HG02759 (cell line): ENCODE measurements around the gene HSPB8.

Experiments
- ATAC-seq: cut with Tn5 transposase; IDR thresholded peaks from one replicate; pipeline ENCODE4 v1.9.1; 2021; ENCODE audit warnings: mild to moderate bottlenecking, moderate library complexity; ENCODE audit not compliant: unreplicated experiment

HSPB8 gene

DNA sequence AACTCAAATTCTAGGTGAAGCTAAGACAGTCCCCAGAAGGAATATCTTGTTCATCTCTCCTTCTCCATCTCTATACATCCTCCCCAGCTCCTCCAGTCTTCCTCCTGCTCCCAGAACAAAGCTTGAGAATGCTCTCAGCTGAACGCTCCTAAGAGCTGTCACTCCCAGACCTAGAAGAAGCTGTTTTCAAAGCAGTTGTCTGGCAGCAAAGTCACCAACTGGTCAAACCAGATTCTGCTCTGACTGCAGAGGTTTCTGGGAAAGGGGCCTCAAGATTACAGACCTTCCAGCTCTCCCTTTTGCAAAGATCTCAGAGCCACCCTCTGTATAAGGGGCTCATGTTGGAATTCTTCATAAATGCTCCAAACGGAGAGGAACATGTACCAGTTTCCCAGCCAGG is 9.6 kb upstream of the HSPB8 start:
- no peak for ATAC-seq

- no peak for ATAC-seq
These were observed 7.4 kb upstream of the HSPB8 start for GRCh38 chr12:119171291-119171690.

- no peak for ATAC-seq
These were observed 6.9 kb upstream of the HSPB8 start for GRCh38 chr12:119171691-119172425.

DNA sequence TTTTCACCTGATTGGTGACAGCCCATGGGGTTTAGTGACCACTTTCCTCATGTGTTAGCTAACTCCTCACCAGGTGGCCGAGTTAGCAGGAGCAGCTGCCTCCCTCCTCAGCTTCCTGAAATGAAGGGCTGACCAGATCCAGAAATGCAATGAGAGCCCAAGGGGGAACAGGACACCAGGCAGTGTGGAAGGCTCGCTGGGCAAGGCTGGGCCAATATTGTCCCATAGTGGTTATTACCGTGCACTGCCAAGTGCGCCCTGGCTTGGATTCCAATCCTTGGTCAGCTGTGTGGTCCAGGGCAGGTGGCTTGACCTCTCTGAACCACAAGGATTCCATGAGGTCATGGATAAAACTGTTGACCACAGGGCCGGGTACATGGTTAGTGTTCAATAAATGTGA is 3.6 kb upstream of the HSPB8 start:
- ATAC-seq = no peak

DNA sequence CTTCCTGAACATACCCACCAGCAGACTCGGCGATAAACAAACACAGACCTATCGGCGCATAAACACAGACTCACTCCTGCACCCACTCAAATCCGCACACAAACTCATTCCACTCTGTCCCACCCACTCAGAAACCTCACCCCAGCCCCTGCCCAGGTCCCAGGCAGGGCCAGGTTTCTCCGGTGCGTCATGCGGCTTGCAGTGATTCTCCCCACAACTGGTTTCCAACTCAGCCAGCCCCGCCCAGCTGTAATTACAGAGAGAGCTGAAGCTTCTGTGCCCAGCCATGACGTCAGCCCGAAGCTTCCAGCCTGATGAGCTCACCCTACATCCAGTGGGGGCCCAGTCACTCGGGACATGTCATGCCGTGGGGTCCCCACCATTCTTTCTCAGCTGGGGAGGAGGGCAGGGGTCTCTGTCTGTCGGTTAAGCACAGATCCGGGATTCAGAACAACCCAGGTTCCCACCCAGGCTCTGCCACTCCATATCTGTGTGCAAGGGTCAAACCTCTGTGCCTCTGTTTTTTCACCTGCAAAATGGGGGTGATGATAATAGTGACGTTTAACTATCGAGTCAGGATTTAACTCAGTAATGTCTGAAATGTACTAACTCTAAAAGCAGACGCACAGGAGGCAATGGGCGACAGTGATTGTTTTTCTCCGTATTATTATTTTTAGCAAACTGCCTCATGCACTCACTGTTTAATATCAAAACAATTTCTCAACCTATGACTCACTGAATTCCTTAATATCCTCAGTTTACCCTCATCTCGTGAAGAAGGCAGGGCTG is 2.3 kb upstream of the HSPB8 start:
- no peak for ATAC-seq

DNA sequence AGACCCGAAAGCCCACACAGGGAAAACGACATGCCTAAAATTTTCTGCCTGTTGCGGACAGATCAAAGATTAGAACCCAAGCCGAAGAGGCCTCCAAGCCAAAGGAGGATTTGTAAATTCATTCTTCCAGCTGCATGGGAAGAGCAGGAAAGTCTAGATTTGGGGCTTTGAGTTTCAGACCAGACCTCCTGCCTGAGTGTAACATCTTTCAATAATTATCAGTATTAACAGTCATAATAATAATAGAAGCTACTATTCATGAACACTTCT is 1.7 kb upstream of the HSPB8 start:
- ATAC-seq = no peak

- no peak for ATAC-seq
These were observed 879 bp upstream of the HSPB8 start for GRCh38 chr12:119177724-119178380.

GRCh38 chr12:119179335-119180021 is 747 bp downstream of the HSPB8 start:
- ATAC-seq = no peak

- no peak for ATAC-seq
These were observed 1.8 kb downstream of the HSPB8 start for GRCh38 chr12:119180380-119181040.

DNA sequence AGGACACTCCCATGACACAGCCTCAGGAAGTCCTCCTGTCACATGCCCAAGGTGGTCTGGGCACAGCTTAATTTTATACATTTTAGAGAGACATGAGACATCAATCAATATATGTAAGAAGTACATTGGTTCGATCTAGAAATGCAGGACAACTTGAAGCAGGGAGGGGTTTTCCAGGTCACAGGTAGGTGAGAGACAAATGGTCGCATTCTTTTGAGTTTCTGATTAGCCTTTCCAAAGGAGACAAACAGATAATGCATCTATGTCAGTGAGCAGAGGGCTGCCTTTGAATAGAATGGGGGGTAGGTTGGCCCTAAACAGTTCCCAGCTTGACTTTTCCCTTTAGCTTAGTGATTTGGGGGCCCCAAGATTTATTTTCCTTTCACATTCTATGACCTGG is 2.5 kb downstream of the HSPB8 start:
- ATAC-seq = no peak

- no peak for ATAC-seq
These were observed 3.2 kb downstream of the HSPB8 start for GRCh38 chr12:119181944-119182343.

- no peak for ATAC-seq
These were observed 4.2 kb downstream of the HSPB8 start for GRCh38 chr12:119182701-119183493.

DNA sequence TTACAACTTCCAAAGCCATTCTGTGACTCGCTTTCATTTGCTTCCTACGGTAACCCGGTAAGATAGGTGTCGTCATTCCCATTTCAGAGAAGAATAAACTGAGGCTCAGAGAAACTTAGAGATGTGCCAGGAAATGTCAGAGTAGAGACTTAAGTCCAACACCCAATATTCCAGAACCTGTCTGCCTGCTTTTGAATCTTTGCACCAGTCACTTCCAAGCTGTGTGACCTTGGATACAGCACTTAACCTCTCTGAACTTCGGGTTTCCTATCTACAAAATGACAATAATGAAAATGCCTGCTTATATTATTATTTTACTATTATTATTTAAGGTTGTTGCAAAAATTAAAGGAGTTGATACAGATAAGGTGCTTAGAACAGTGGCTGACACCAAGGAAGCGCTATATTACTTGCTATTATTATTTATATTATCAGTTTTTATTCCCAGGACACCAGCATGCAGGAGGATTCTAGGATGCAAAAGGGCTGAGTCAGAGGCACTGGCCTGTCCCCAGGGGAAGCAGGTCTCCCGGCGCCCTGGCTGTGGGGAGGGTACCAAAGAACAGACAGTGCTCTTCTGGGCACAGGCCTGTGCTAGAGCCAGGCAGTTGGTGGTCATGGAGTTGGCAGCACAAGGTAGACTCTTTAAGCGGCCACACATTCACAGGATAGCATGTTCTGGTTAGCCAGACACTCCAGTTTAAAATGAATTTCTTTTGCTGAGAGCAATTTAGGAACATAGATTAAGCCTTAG is 5.4 kb downstream of the HSPB8 start:
- no peak for ATAC-seq

DNA sequence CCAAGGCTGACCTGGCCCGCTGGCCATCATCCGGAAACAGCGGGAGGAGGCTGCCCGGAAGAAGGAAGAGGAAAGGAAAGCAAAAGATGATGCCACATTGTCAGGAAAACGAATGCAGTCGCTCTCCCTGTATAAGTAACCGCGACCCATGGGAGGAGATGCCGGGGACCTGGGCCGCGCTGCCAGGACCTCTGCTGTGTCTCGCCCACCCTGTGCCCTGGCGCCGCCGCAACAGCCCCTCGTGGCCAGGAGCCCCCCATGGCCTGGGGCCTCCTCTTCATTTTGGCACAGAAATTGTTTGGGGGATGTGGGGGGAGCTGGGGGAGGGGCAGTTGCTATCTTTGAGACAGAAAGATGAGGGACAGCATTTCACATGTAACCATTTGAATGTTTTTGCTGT is 16.5 kb downstream of the HSPB8 start:
- ATAC-seq = no peak

DNA sequence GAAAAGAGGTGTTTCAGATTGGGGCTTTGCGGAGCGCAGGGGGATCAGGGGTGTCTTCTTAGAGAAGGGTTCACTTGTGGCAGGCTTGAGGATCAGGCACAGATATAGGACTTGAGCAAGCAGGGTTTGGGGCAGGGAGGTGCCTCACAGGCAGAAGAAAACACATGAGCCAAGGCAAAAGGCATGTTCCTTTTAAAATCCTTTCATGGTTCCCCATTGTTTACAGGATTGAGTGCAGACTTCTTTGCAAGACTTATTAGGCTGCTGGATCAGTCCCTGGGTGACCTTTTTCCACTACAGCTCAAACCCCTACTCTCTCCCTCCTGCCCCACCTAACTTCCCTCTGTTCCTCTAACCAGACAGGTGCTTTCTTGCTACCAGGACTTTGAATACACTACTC is 19.7 kb downstream of the HSPB8 start:
- no peak for ATAC-seq

GRCh38 chr12:119200601-119201000 is 21.9 kb downstream of the HSPB8 start:
- ATAC-seq = no peak

- no peak for ATAC-seq
These were observed 23.2 kb downstream of the HSPB8 start for GRCh38 chr12:119201789-119202543.

GRCh38 chr12:119202544-119202943 is 23.8 kb downstream of the HSPB8 start:
- ATAC-seq = no peak

- ATAC-seq = no peak
These were observed 25.4 kb downstream of the HSPB8 start for GRCh38 chr12:119204131-119204530.
